HG03354 (cell line): Measurements from ENCODE around the gene OR10X1.

ENCODE experiments used
- ATAC-seq: cut with Tn5 transposase; IDR thresholded peaks from one replicate; pipeline ENCODE4 v1.9.1; 2021; ENCODE audit warnings: mild to moderate bottlenecking; ENCODE audit not compliant: unreplicated experiment, poor library complexity, severe bottlenecking

The OR10X1 gene

GRCh38 chr1:158579733-158580132 lies at the start of gene OR10X1:
Gene OR10X1 (minus strand): TSS chr1:158579899. CDS start chr1:158579899, 0 bp downstream.
- no peak for ATAC-seq

- no peak for ATAC-seq
Observed at GRCh38 chr1:158613764-158614163, 34.1 kb upstream of the OR10X1 start.

GRCh38 chr1:158611916-158612315 lies 32.2 kb upstream of the OR10X1 start:
- no peak for ATAC-seq

- ATAC-seq: no peak
Observed at GRCh38 chr1:158607296-158607695, 27.6 kb upstream of the OR10X1 start.

- ATAC-seq: no peak
Observed at GRCh38 chr1:158604968-158605367, 25.3 kb upstream of the OR10X1 start, which contains the start of gene OR10Z1. Gene OR10Z1 (plus strand): TSS chr1:158605268. CDS start chr1:158606439, 1,171 bp downstream.

- ATAC-seq: no peak
Observed at GRCh38 chr1:158600735-158601134, 21.0 kb upstream of the OR10X1 start.

GRCh38 chr1:158586942-158587341 lies 7.2 kb upstream of the OR10X1 start:
- no peak for ATAC-seq

GRCh38 chr1:158583962-158584361 lies 4.3 kb upstream of the OR10X1 start:
- no peak for ATAC-seq

- no peak for ATAC-seq
Observed at GRCh38 chr1:158577561-158577960, 2.1 kb downstream of the OR10X1 start.

- ATAC-seq: no peak
Observed at GRCh38 chr1:158572226-158572625, 7.5 kb downstream of the OR10X1 start.

- ATAC-seq: no peak
Observed at GRCh38 chr1:158570480-158570879, 9.2 kb downstream of the OR10X1 start, which contains the start of gene OR6P1. Gene OR6P1 (minus strand): TSS chr1:158570580. CDS start chr1:158563604, 6,976 bp downstream.

GRCh38 chr1:158564608-158565007 lies 15.1 kb downstream of the OR10X1 start:
- ATAC-seq: no peak

GRCh38 chr1:158563853-158564252 lies 15.8 kb downstream of the OR10X1 start:
- no peak for ATAC-seq

- no peak for ATAC-seq
Observed at GRCh38 chr1:158559696-158560095, 20.0 kb downstream of the OR10X1 start.

- ATAC-seq: no peak
Observed at GRCh38 chr1:158554352-158554751, 25.3 kb downstream of the OR10X1 start, which contains the start of gene OR6Y1. Gene OR6Y1 (minus strand): TSS chr1:158554405. CDS start chr1:158548105, 6,300 bp downstream.

GRCh38 chr1:158552296-158552695 lies 27.4 kb downstream of the OR10X1 start:
- no peak for ATAC-seq

- no peak for ATAC-seq
Observed at GRCh38 chr1:158547533-158547932, 32.2 kb downstream of the OR10X1 start.

GRCh38 chr1:158537609-158538008 lies 42.1 kb downstream of the OR10X1 start:
- ATAC-seq: no peak

GRCh38 chr1:158534496-158534895 lies 45.2 kb downstream of the OR10X1 start:
- no peak for ATAC-seq
